ENCODE data around the gene THSD4. TPM values are rescaled to one million over a fixed set of nuclear protein-coding genes. Genes with fewer than 3 reads are reported as not detected.

The THSD4 gene
- total RNA-seq, 1 experiment from 2014 or later: 0.29 TPM

- BruUV-seq (replicated peaks): no TSS peak
- Mint-ChIP-seq H3K27me3 (ENCODE audit: insufficient read depth, unreplicated experiment) (no peaks in the 10 kb centered on the region), H3K36me3 (ENCODE audit: insufficient read depth, unreplicated experiment) (no peaks in the 10 kb centered on the region), H3K27ac (ENCODE audit: unreplicated experiment) (no peak overlapping the region), H3K4me3 (ENCODE audit: unreplicated experiment) (no peak overlapping the region), H3K4me1 (ENCODE audit: low read depth, unreplicated experiment) (peaks cover 12% of the 10 kb centered on the region), H3K9me3 (ENCODE audit: unreplicated experiment) (no peaks in the 10 kb centered on the region)
- CTCF ChIA-PET: interaction anchor here (0.7 kb wide), 1 partner anchor 62 kb away, joined by 3 read pairs; no protein-coding TSS in a partner anchor
- no peak for DNase-seq
- no peak overlapping the region for H3K4me3 ChIP-seq (ENCODE audit: low read depth, low read length)
- H3K4me1 ChIP-seq: no peaks in the 10 kb centered on the region
- POLR2A ChIA-PET: no interaction called here
- TF ChIP-seq CTCF (IDR thresholded peaks at IDR 0.05; ENCODE audit: insufficient read depth in 1 of 2, low read depth in 1 of 2, low read length in 1 of 2, severe bottlenecking in 1 of 2, unreplicated experiment in 1 of 2): no peak
- H3K27me3 ChIP-seq (replicated peaks; ENCODE audit: control insufficient read depth, insufficient read depth, low read length): no peaks in the 10 kb centered on the region
- no peaks in the 10 kb centered on the region for H3K9me3 ChIP-seq
- H3K36me3 ChIP-seq (ENCODE audit: control insufficient read depth, insufficient read depth, low read length): no peaks in the 10 kb centered on the region
- intact Hi-C loops (cut with micrococcal nuclease; ENCODE audit: unreplicated experiment): no loop called here
These were observed 476.9 kb downstream of the THSD4 start for GRCh38 chr15:71592203-71592602.

GRCh38 chr15:71595846-71596553 lies 480.7 kb downstream of the THSD4 start:
- Histone ChIP-seq H3K36me3 (ENCODE audit: control insufficient read depth, insufficient read depth, low read length) (no peaks in the 10 kb centered on the region), H3K4me3 (ENCODE audit: low read depth, low read length) (no peak overlapping the region), H3K9me3 (no peaks in the 10 kb centered on the region), H3K4me1 (peaks cover 24% of the 10 kb centered on the region), H3K27me3 (replicated peaks; ENCODE audit: control insufficient read depth, insufficient read depth, low read length) (no peaks in the 10 kb centered on the region)
- Mint-ChIP-seq H3K27ac (ENCODE audit: unreplicated experiment) (peak overlapping the region; percentile 26), H3K4me1 (ENCODE audit: low read depth, unreplicated experiment) (peaks cover 20% of the 10 kb centered on the region), H3K36me3 (ENCODE audit: insufficient read depth, unreplicated experiment) (no peaks in the 10 kb centered on the region), H3K4me3 (ENCODE audit: unreplicated experiment) (no peak overlapping the region), H3K9me3 (ENCODE audit: unreplicated experiment) (no peaks in the 10 kb centered on the region), H3K27me3 (ENCODE audit: insufficient read depth, unreplicated experiment) (no peaks in the 10 kb centered on the region)
- ChIA-PET CTCF (interaction anchor here (0.7 kb wide), 1 partner anchor 685 kb away, joined by 3 read pairs; no protein-coding TSS in a partner anchor), POLR2A (no interaction called here)
- TF ChIP-seq CTCF (IDR thresholded peaks at IDR 0.05; ENCODE audit: insufficient read depth in 1 of 2, low read depth in 1 of 2, low read length in 1 of 2, severe bottlenecking in 1 of 2, unreplicated experiment in 1 of 2): no peak
- DNase-seq: no peak
- no TSS peak for BruUV-seq (replicated peaks)
- intact Hi-C loops (cut with micrococcal nuclease; ENCODE audit: unreplicated experiment): no loop called here

- POLR2A ChIA-PET: no interaction called here
- no peak overlapping the region for H3K4me3 ChIP-seq (ENCODE audit: low read depth, low read length)
- H3K36me3 ChIP-seq (ENCODE audit: control insufficient read depth, insufficient read depth, low read length): no peaks in the 10 kb centered on the region
- Mint-ChIP-seq H3K4me3 (ENCODE audit: unreplicated experiment) (no peak overlapping the region), H3K27me3 (ENCODE audit: insufficient read depth, unreplicated experiment) (no peaks in the 10 kb centered on the region), H3K9me3 (ENCODE audit: unreplicated experiment) (no peaks in the 10 kb centered on the region), H3K4me1 (ENCODE audit: low read depth, unreplicated experiment) (peaks cover 18% of the 10 kb centered on the region), H3K27ac (ENCODE audit: unreplicated experiment) (peak overlapping the region; percentile 26), H3K36me3 (ENCODE audit: insufficient read depth, unreplicated experiment) (no peaks in the 10 kb centered on the region)
- no peak for TF ChIP-seq CTCF (IDR thresholded peaks at IDR 0.05; ENCODE audit: insufficient read depth in 1 of 2, low read depth in 1 of 2, low read length in 1 of 2, severe bottlenecking in 1 of 2, unreplicated experiment in 1 of 2)
- no peaks in the 10 kb centered on the region for H3K9me3 ChIP-seq
- intact Hi-C loops (cut with micrococcal nuclease; ENCODE audit: unreplicated experiment): no loop called here
- no TSS peak for BruUV-seq (replicated peaks)
- H3K27me3 ChIP-seq (replicated peaks; ENCODE audit: control insufficient read depth, insufficient read depth, low read length): no peaks in the 10 kb centered on the region
- DNase-seq: no peak
- CTCF ChIA-PET: interaction anchor here (0.7 kb wide), 1 partner anchor 686 kb away, joined by 3 read pairs; no protein-coding TSS in a partner anchor
- peaks cover 31% of the 10 kb centered on the region for H3K4me1 ChIP-seq
These were observed 481.4 kb downstream of the THSD4 start for GRCh38 chr15:71596672-71597071.
